GM20000 (cell line): ENCODE results near the gene ARFGAP1.

Experiments used
- DNase-seq: peaks from one replicate; pipeline ENCODE4 v3.0.0; 2012; ENCODE audit warnings: low spot score
- CTCF ChIP-seq: IDR thresholded peaks from 2 replicates; pipeline ENCODE4 v1.5.1; 2012; ENCODE audit warnings: mild to moderate bottlenecking, control low read depth; ENCODE audit errors: extremely low read depth, missing control alignments

The ARFGAP1 gene

GRCh38 chr20:63321148-63321831 lies 48.7 kb downstream of the ARFGAP1 start:
- no peak for TF ChIP-seq CTCF
- DNase-seq = no peak

DNA sequence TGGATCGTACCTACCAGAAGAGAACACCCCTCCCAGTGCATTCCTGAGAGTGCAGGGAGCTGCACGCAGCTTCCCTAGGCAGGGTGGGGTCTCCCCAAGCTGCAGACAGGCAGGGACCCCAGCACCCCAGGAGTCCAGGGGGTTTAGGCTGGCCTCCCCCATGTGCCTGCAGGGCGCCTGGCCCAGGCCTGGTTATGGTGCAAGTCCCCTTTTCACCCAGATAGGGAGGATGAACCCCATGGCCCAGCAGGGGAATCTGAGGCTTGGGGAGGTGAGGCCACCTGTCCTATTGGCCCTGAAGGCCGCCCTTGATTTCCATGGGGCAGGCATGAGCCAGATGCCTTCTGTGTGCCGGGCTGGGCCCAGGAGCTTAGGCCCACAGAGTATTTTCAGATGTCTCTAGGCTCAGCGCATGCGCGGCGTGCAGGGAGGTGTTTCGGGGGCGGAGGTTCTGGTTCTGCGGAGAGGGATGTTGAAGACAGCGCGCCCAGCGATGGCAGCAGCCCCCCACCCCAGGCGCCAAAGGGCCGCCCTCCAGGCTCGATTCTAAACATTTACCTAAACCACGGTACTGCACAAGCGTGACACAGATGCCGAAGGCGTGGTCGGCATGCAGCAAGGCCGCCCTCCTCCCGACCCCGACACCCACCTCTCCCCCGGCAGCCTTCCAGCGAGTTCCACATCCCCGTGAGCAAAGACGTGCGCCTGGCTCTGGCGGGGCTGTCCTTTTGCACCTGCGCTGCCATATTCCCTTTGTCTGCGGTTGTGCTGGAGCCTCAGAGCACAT lies 49.7 kb downstream of the ARFGAP1 start:
- no peak for DNase-seq
- TF ChIP-seq CTCF = no peak

DNA sequence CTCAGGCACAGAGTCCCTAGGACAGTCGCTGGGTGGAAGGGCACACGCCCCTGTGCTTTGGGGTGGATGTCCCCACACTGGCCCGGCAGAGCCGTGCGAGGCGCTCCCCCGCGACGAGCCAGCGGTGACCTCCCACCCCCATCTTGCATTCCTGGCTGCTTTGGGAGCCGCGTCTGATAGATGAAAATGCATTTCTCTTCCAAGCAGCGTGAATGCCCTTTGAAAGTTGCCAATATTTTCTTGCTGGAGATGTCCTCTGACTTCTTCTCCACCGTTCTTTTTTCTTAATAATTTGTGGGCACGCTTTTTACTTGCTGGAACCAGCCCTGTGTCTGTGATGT lies 50.3 kb downstream of the ARFGAP1 start:
- no peak for DNase-seq

GRCh38 chr20:63323357-63323981 lies 50.9 kb downstream of the ARFGAP1 start:
- no peak for TF ChIP-seq CTCF
- no peak for DNase-seq

More for the DNA sequence above, 50.3 kb downstream of the ARFGAP1 start:
- no peak for TF ChIP-seq CTCF

- TF ChIP-seq CTCF = no peak
- no peak for DNase-seq
Observed at GRCh38 chr20:63325021-63325471, 52.4 kb downstream of the ARFGAP1 start.

- DNase-seq = no peak
- TF ChIP-seq CTCF = no peak
Observed at GRCh38 chr20:63325554-63326313, 53.1 kb downstream of the ARFGAP1 start.
